ENCODE measurements around the gene CHD2.
"Not testable (repeated sequence)": the region's sequence is repeated elsewhere in the genome, so short reads cannot be mapped to it uniquely, and the experiment has no call there.

The CHD2 gene

DNA sequence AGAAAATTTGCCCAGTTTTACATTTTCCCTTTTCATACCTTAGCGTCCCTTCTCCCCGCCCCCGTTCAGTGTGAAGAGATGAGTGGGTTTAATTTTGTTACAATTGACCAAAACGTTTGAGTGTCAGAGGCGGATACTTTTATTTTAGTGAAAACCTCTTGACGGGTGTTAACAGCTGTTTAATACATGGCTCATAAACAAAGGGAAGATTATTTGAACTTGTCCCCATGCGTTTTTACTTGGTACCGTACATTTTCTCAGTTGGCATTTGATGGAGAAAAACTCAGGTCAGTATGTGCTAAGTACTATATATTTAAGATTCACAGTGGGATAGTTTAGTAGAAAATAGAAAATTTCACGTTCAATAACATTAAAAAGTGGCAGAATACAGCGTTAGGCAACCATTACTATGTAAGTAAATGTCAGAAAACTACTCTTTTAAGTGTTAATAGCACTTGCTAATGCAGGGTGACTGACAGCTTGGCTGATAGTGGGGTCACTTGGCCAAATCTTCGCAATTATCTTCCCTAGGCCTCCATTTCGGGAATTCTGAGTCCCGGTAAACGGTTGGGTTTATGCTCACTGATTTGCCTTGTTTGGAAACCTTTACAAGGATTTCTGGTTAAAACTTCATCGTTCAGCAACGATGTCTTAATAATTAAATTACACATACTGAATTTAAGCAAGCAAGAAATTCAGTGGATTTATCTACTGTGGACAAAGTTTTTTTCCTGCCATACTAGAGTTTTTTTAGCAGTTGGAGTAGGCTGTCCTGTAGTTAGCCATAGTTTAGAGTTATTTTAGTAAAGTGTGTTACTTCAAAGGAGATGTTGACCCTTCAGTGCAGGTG, 4.8 kb downstream of the CHD2 start:
- no peak for DNase-seq (ENCODE audit: low read depth in 3 of 3, low spot score in 1 of 3)

DNA sequence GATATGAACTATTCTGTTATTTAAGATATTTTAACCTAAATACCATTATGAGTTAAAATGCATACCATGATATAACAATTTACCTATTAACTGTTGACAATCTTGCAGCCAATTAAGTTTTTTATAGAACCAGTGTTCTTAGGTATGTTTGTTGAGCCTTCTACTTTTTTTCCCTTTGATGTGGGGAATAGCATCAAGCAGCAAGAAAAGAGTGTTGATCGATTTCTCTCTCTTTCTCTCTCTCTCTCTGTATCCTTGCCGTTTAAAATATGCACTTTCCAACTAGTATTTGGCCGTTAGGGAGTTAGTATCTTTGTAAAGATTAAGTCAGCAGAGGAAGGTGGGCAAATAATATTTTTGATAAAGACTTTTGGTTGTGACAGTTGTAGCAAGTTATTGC, 5.9 kb downstream of the CHD2 start:
- DNase-seq (ENCODE audit: low read depth in 3 of 3, low spot score in 1 of 3), result no peak

DNA sequence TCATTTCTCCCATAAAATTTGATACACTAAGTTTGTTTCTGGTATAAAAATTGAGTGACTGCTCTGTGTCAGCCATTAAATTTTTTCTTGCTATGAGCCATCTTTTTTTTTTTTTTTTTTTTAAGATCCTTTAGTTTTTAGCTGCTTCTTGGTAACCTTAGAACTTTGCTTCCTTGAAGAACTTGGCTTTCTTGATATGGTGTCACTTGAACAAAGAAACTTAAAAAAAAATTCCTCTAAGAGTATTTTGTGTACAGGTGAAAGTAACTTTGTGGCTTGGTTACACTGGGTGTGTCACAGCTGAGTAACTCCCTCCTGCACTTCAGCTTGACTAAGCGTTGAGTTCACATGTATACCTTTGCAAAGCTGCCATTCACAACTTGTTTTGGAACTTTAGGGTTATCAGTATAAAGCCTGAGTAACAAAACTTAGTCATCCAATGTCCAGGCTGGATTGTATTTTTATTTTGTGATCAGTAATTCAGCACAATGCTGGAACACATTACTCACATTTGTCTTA, 6.5 kb downstream of the CHD2 start:
- DNase-seq (ENCODE audit: low read depth in 3 of 3, low spot score in 1 of 3), result no peak

GRCh38 chr15:92907229-92907628, 7.1 kb downstream of the CHD2 start:
- DNase-seq (ENCODE audit: low read depth in 3 of 3, low spot score in 1 of 3), result no peak

DNA sequence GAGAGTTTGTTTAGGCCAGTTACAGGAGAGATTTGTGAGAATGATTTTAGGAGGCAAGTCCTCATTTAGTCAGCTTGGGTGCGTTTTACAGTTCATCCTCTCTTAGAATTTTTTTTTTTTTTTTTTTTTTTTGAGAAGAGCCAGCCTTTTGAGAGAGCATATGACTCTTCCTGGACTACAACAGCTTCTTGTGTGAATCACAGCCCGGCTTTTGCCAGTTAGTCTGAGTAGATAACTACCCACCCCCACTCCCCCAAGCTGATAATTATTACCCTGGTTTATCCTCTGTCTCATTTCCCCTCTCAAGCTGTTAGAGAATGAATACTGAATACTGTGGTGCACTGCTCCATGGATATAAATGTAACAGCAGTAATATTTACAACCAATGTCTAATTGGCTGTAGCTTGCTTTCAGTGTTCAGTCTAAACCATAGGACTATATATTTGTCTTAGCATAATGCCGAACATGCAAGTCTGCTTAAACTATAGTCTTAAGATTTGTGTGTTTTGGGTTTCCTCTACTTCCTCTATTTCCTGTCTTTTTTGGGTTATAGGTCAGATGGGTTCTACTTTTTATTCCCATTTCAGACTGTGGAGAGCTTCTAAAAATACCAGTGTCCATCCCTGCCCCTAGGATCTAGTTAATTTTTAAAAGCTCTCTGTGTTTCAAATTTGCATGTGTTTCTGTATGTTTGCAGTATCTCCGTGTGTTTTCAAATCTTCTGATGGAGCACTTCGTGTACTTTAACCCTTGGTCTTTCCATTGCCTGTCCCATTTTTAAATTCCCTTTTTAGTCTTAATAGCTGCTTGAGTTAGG, 8.0 kb downstream of the CHD2 start:
- DNase-seq (ENCODE audit: low read depth in 3 of 3, low spot score in 1 of 3), result no peak

DNA sequence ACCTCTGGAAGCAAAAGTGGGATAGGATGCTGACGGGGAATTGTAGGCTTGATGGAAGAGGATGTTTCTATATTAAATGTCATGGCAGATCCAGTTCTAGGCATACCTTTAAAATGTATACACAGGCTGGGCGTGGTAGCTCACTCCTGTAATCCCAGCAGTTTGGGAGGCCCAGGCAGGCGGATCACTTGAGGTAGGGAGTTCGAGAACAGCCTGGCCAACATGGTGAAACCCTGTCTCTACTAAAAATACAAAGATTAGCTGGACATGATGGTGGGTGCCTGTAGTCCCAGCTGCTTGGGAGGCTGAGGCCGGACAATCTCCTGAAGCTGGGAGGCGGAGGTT, 8.6 kb downstream of the CHD2 start:
- no peak for DNase-seq (ENCODE audit: low read depth in 3 of 3, low spot score in 1 of 3)

- no peak for DNase-seq (ENCODE audit: low read depth in 3 of 3, low spot score in 1 of 3)
These were observed 9.1 kb downstream of the CHD2 start for GRCh38 chr15:92909136-92909781.

DNA sequence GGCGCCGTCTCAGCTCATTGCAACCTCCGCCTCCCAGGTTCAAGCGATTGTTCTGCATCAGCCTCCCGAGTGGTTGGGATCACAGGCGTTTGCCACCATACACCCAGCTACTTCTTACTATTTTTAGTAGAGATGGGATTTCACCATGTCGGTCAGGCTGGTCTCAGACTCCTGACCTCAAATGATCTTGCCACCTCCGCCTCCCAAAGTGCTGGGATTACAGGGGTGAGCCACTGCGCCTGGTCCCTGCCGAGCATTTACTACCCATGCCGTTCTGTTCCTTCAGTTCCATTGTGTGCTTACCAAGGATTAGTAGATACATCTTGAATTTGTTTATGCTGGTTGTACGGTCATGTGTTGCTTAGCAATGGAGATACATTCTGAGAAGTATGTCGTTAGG, 10.3 kb downstream of the CHD2 start:
- no peak for DNase-seq (ENCODE audit: low read depth in 3 of 3, low spot score in 1 of 3)

GRCh38 chr15:92914103-92914499, 14.0 kb downstream of the CHD2 start:
- no peak for DNase-seq (ENCODE audit: low read depth in 3 of 3, low spot score in 1 of 3)

GRCh38 chr15:92914768-92915221, 14.7 kb downstream of the CHD2 start:
- no peak for DNase-seq (ENCODE audit: low read depth in 3 of 3, low spot score in 1 of 3)

- DNase-seq (ENCODE audit: low read depth in 3 of 3, low spot score in 1 of 3), result no peak
These were observed 15.8 kb downstream of the CHD2 start for GRCh38 chr15:92915766-92916435.

- peak; percentile 78 to 85 (median 82) for DNase-seq (ENCODE audit: low read depth in 3 of 3, low spot score in 1 of 3)
These were observed 17.7 kb downstream of the CHD2 start for GRCh38 chr15:92917598-92918407.

DNA sequence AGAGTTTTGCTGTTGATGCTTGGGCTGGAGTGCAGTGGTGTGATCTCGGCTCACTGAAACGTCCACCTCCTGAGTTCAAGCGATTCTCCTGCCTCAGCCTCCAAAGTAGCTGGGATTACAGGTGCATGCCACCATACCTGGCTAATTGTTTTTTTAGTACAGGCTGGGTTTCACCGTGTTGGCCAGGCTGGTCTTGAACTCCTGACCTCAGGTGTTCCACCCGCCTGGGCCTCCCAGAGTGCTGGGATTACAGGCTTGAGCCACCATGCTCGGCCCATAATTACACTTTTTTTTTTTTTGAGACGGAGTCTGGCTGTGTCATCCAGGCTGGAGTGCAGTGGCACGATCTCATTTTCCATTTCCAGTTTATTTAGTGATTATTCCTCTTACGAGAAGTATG, 18.8 kb downstream of the CHD2 start:
- DNase-seq (ENCODE audit: low read depth in 3 of 3, low spot score in 1 of 3), result not testable (repeated sequence)

DNA sequence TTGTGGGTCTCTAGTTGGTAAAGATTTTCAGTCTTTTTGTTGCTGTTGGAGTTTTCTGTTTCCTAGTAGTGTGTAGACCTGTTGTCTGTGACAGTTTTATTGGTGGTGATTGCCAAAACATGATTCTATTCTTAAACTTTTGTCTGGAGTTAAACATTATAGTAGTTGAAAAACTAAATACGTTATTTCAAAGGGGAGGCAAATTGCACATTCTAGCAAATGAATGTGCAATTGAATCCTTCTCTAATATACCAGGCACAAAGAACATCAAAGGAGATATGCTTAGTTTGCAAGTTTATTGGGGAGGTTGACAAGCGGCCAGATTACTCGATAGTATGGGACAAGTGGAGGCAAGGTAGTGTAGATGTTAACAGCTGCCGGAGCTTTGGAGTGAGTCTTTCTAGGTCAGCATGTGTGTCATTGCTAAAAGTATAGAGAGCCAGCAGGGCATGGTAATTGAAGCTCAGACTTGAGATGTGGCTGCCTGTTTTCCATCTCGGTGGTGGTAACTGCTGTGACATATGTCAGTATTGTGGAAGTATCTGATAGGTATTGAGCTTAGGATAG, 20.6 kb downstream of the CHD2 start:
- DNase-seq (ENCODE audit: low read depth in 3 of 3, low spot score in 1 of 3), result no peak

- no peak for DNase-seq (ENCODE audit: low read depth in 3 of 3, low spot score in 1 of 3)
These were observed 21.3 kb downstream of the CHD2 start for GRCh38 chr15:92921215-92922131.

DNA sequence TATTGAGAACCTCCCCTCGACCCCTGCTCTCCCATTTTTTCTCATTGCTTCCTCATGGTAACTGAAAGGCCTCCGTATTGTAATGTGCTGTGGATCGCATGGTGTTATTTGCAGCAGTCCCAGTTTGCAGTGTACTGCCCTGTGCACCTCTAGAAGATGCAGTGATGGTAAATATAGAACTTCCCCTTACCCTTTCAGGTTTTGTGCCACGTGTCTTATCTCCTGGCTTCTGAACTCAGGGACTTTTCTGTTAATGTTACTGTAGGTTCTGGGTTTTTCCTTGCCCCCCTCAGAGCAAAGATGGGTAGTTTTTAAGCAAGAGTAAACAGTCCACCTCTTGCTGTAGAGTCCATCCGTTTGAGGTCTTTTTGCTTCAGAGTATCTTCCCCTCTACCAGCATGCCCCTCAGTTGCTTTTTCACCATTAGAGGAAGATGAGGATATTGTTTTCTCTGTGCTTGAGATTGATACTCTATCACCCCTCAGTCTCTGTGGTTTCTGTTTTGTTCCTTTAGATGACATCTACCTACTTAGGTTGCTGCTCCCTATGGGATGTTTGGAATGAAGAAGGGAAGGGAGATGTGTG, 22.4 kb downstream of the CHD2 start:
- no peak for DNase-seq (ENCODE audit: low read depth in 3 of 3, low spot score in 1 of 3)

DNA sequence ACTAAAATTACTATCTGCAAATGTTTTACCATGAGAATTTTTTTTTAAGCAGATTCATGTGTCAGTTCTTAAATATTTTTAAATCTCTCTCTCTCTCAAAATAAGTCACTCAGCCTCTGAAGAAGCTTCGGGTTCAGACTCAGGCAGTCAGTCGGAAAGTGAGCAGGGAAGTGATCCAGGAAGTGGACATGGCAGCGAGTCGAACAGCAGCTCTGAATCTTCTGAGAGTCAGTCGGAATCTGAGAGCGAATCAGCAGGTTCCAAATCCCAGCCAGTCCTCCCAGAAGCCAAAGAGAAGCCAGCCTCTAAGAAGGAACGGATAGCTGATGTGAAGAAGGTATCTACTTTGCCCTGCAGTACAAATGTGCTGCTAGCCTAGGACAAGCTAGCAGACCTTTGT, 24.1 kb downstream of the CHD2 start:
- DNase-seq (ENCODE audit: low read depth in 3 of 3, low spot score in 1 of 3), result no peak

GRCh38 chr15:92925454-92925853, 25.3 kb downstream of the CHD2 start:
- DNase-seq (ENCODE audit: low read depth in 3 of 3, low spot score in 1 of 3), result no peak
